Liver (tissue), 9 donors: ENCODE data around the gene NLRP12. TPM values are rescaled to one million over a fixed set of nuclear protein-coding genes. Genes with fewer than 3 reads are reported as not detected.
A peak's percentile ranks its signal among the peaks of the same experiment; 100 is the strongest.

ENCODE experiments used
- DNase-seq: peaks from one replicate; pipeline ENCODE4 v3.0.0-alpha.2; 2017; ENCODE audit warnings: low spot score
- H3K27ac ChIP-seq, 2 donors: one replicate each; pipeline ENCODE4 v1.7.0; 2013; ENCODE audit warnings: inconsistent platforms in 2 of 2, low read length in 2 of 2, control low read depth in 1 of 2, low read depth in 1 of 2, mild to moderate bottlenecking in 1 of 2
- H3K27me3 ChIP-seq, 4 donors: one replicate each; pipeline versions ENCODE4 v1.6.1 to v1.7.0; 2013; ENCODE audit warnings: low read length in 3 of 4, inconsistent platforms in 1 of 4, mild to moderate bottlenecking in 1 of 4, moderate library complexity in 1 of 4; ENCODE audit not compliant: control insufficient read depth in 4 of 4, insufficient read depth in 4 of 4
- H3K36me3 ChIP-seq, 4 donors: one replicate each; pipeline versions ENCODE4 v1.6.1 to v1.7.0; 2013; ENCODE audit warnings: low read length in 3 of 4, mild to moderate bottlenecking in 3 of 4, low read depth in 1 of 4, moderate library complexity in 1 of 4; ENCODE audit not compliant: control insufficient read depth in 4 of 4, insufficient read depth in 3 of 4
- H3K4me1 ChIP-seq, 4 donors: one replicate each; pipeline versions ENCODE4 v1.6.1 to v1.7.0; 2013; ENCODE audit warnings: low read length in 3 of 4, mild to moderate bottlenecking in 3 of 4, moderate library complexity in 1 of 4; ENCODE audit not compliant: control insufficient read depth in 4 of 4, insufficient read depth in 4 of 4
- H3K4me3 ChIP-seq, 3 donors: one replicate each; pipeline versions ENCODE4 v1.6.1 to v1.7.0; 2013; ENCODE audit warnings: low read length in 3 of 3, control low read depth in 1 of 3, low read depth in 1 of 3, mild to moderate bottlenecking in 1 of 3
- H3K9ac ChIP-seq, 2 donors: one replicate each; pipeline ENCODE4 v1.7.0; 2013; ENCODE audit warnings: low read length in 2 of 2, mild to moderate bottlenecking in 2 of 2, moderate library complexity in 2 of 2, control low read depth in 1 of 2, low read depth in 1 of 2
- H3K9me3 ChIP-seq, 4 donors: one replicate each; pipeline versions ENCODE4 v1.6.1 to v1.7.0; 2013; ENCODE audit warnings: low read length in 3 of 4; ENCODE audit not compliant: control insufficient read depth in 4 of 4
- ATF3 ChIP-seq: IDR thresholded peaks from 2 replicates; pipeline ENCODE4 v1.6.1; 2016; ENCODE audit warnings: antibody characterized with exemption
- EGR1 ChIP-seq, 2 donors: IDR thresholded peaks; 2 replicates each; pipeline ENCODE4 v1.6.1; 2016 to 2018; ENCODE audit warnings: antibody characterized with exemption in 2 of 2, low read depth in 2 of 2
- FOXA1 ChIP-seq: IDR thresholded peaks from 2 replicates; pipeline ENCODE4 v1.6.1; 2016; ENCODE audit warnings: antibody characterized with exemption
- FOXA2 ChIP-seq: IDR thresholded peaks from 2 replicates; pipeline ENCODE4 v1.6.1; 2016; ENCODE audit warnings: antibody characterized with exemption
- GABPA ChIP-seq, 2 donors: IDR thresholded peaks in 1 of 2; conservative IDR thresholded peaks in 1 of 2; 2 replicates each; pipeline ENCODE4 v1.6.1; 2016; ENCODE audit warnings: antibody characterized with exemption in 2 of 2, mild to moderate bottlenecking in 1 of 2, moderate library complexity in 1 of 2
- HNF4A ChIP-seq, 2 donors: conservative IDR thresholded peaks; 2 replicates each; pipeline ENCODE4 v1.6.1; 2016; ENCODE audit warnings: antibody characterized with exemption in 2 of 2, mild to moderate bottlenecking in 2 of 2
- HNF4G ChIP-seq: IDR thresholded peaks from 2 replicates; pipeline ENCODE4 v1.6.1; 2016; ENCODE audit warnings: antibody characterized with exemption
- JUND ChIP-seq, 2 donors: IDR thresholded peaks; 2 replicates each; pipeline ENCODE4 v1.6.1; 2016; ENCODE audit warnings: antibody characterized with exemption in 2 of 2
- NR2F2 ChIP-seq: IDR thresholded peaks from 2 replicates; pipeline ENCODE4 v1.6.1; 2016; ENCODE audit warnings: antibody characterized with exemption
- RAD21 ChIP-seq, 2 donors: IDR thresholded peaks; 2 replicates each; pipeline ENCODE4 v1.6.1; 2016; ENCODE audit warnings: antibody characterized with exemption in 2 of 2, mild to moderate bottlenecking in 2 of 2
- REST ChIP-seq: IDR thresholded peaks from 2 replicates; pipeline ENCODE4 v1.6.1; 2016; ENCODE audit warnings: antibody characterized with exemption, mild to moderate bottlenecking
- RXRA ChIP-seq, 2 donors: IDR thresholded peaks; 2 replicates each; pipeline ENCODE4 v1.6.1; 2017 to 2018; ENCODE audit warnings: antibody characterized with exemption in 2 of 2, mild to moderate bottlenecking in 1 of 2
- SP1 ChIP-seq: IDR thresholded peaks from 2 replicates; pipeline ENCODE4 v1.6.1; 2018; ENCODE audit warnings: antibody characterized with exemption, mild to moderate bottlenecking
- TAF1 ChIP-seq: conservative IDR thresholded peaks from 2 replicates; pipeline ENCODE4 v1.6.1; 2016; ENCODE audit warnings: antibody characterized with exemption, mild to moderate bottlenecking
- YY1 ChIP-seq: IDR thresholded peaks from 2 replicates; pipeline ENCODE4 v1.6.1; 2016; ENCODE audit warnings: antibody characterized with exemption, mild to moderate bottlenecking
- ZBTB33 ChIP-seq: IDR thresholded peaks from 2 replicates; pipeline ENCODE4 v1.6.1; 2016; ENCODE audit warnings: antibody characterized with exemption
- WGBS: extraction: QIAGEN DNeasy Blood & Tissue Kit; methylation state at CpG from one replicate; pipeline ENCODE4 v1.1.7; 2013; 5-methylcytosine and 5-hydroxymethylcytosine counted together
- polyA plus RNA-seq, 2 donors: library from polyadenylated mRNA; stranded (reverse) in 1 of 2; unstranded in 1 of 2; fragments of 200-250 nt in 1 of 2; fragments of >200 nt in 1 of 2; fragmentation: Nextera tagmentation in 1 of 2; extraction: Ambion mirVana in 1 of 2; gene quantifications; one replicate each; pipeline versions ENCODE4 v1.2.1 to v1.2.3, GENCODE V29; 2013 to 2015
- total RNA-seq, 2 donors: library from RNA; depleted of rRNA; stranded (reverse); fragments of >200 nt; gene quantifications; one replicate each; pipeline ENCODE4 v1.2.3, GENCODE V29; 2014
- TF ChIP-seq, protein P1 (sequence below): IDR thresholded peaks from 2 replicates; pipeline ENCODE4 v1.6.1; 2016; ENCODE audit warnings: antibody characterized with exemption
- TF ChIP-seq, protein P2 (sequence below): fragments of 150-350 bp; IDR thresholded peaks from 2 replicates; pipeline ENCODE4 v1.5.1; 2017; ENCODE audit warnings: improper control_type of control experiment, low read depth, low read length; ENCODE audit not compliant: missing input control
- donor health status: healthy.
- donor health status: healthy.
- donor health status: healthy.
- donor health status: healthy.
- donor health status: healthy.

NLRP12 gene
- total and polyA plus RNA-seq, 4 donors = 0.10 to 1.8 (median 0.58) TPM

DNA sequence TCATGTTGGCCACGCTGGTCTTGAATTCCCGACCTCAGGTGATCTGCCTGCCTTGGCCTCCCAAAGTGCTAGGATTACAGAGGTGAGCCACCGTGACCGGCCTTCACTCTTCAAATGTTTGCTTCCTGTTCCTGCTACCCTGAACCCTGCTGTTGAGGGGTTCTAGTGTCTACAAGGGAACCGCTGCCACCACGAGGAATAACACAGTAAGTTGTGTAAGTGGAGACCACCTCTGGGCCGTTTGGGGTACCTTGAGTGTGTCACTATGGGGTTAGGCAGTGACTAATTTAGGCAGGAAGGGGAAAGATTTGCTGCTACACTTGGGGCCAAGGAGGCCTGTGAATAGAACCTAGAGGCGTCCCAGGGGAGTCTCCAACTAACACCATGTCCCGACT lies 41.4 kb upstream of the NLRP12 start:
- no peak for DNase-seq
- no peak overlapping the region for H3K27ac ChIP-seq
- H3K4me3 ChIP-seq = no peak overlapping the region
- no peaks in the 10 kb centered on the region for H3K9me3 ChIP-seq
- TF ChIP-seq ATF3 (no peak), JUND (IDR thresholded peaks at IDR 0.05) (no peak), RXRA (IDR thresholded peaks at IDR 0.05) (no peak), TAF1 (no peak), YY1 (no peak), FOXA2 (no peak), FOXA1 (no peak), ZBTB33 (no peak), SP1 (no peak), NR2F2 (no peak), GABPA (IDR thresholded peaks at IDR 0.05 in 1 of 2, conservative IDR thresholded peaks at IDR 0.05 in 1 of 2) (no peak)
- TF ChIP-seq, protein P1, sequence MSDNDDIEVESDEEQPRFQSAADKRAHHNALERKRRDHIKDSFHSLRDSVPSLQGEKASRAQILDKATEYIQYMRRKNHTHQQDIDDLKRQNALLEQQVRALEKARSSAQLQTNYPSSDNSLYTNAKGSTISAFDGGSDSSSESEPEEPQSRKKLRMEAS = no peak
- TF ChIP-seq, protein P2, sequence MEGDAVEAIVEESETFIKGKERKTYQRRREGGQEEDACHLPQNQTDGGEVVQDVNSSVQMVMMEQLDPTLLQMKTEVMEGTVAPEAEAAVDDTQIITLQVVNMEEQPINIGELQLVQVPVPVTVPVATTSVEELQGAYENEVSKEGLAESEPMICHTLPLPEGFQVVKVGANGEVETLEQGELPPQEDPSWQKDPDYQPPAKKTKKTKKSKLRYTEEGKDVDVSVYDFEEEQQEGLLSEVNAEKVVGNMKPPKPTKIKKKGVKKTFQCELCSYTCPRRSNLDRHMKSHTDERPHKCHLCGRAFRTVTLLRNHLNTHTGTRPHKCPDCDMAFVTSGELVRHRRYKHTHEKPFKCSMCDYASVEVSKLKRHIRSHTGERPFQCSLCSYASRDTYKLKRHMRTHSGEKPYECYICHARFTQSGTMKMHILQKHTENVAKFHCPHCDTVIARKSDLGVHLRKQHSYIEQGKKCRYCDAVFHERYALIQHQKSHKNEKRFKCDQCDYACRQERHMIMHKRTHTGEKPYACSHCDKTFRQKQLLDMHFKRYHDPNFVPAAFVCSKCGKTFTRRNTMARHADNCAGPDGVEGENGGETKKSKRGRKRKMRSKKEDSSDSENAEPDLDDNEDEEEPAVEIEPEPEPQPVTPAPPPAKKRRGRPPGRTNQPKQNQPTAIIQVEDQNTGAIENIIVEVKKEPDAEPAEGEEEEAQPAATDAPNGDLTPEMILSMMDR = no peak
- H3K27me3 ChIP-seq = no peaks in the 10 kb centered on the region
- 73% methylated on average over 9 of the region's 9 CpGs for WGBS
- peaks cover 3 to 16% (median 12%) of the 10 kb centered on the region in 4 donors for H3K4me1 ChIP-seq
- no peaks in the 10 kb centered on the region for H3K36me3 ChIP-seq
- H3K9ac ChIP-seq = no peak overlapping the region

- no peak overlapping the region for H3K4me3 ChIP-seq
- H3K36me3 ChIP-seq = no peaks in the 10 kb centered on the region
- H3K27me3 ChIP-seq = no peaks in the 10 kb centered on the region
- no peak overlapping the region for H3K27ac ChIP-seq
- no peak for DNase-seq
- WGBS = 31% methylated on average over 6 of the region's 6 CpGs
- H3K9ac ChIP-seq = no peak overlapping the region
- H3K4me1 ChIP-seq = peaks cover 3 to 12% (median 10%) of the 10 kb centered on the region in 4 donors
- H3K9me3 ChIP-seq = no peaks in the 10 kb centered on the region
- TF ChIP-seq REST (peak; percentile 22), FOXA1 (peak; percentile 91), EGR1 (IDR thresholded peaks at IDR 0.05; ENCODE audit: low read depth in 2 of 2) (no peak), ATF3 (no peak), RAD21 (IDR thresholded peaks at IDR 0.05) (no peak), JUND (IDR thresholded peaks at IDR 0.05) (no peak), HNF4A (conservative IDR thresholded peaks at IDR 0.05) (peak; percentile 87 to 88), FOXA2 (peak; percentile 97), TAF1 (no peak), GABPA (IDR thresholded peaks at IDR 0.05 in 1 of 2, conservative IDR thresholded peaks at IDR 0.05 in 1 of 2) (peak in 1 of 2 donors; percentile 33), SP1 (peak; percentile 94), YY1 (peak; percentile 35), ZBTB33 (no peak), NR2F2 (peak; percentile 81), HNF4G (peak; percentile 59)
- TF ChIP-seq, protein P1 = no peak
- TF ChIP-seq, protein P2 = no peak
Observed at GRCh38 chr19:53864308-53864836, 40.3 kb upstream of the NLRP12 start.
